B cell (primary cell): ENCODE measurements around the gene AFG3L2. TPM values are rescaled to one million over a fixed set of nuclear protein-coding genes. Genes with fewer than 3 reads are reported as not detected.

Experiments used
- ATAC-seq: fragments of 200-7000 bp; cut with Tn5 transposase; one replicate; pipeline ENCODE4 v1.10.0; 2021; ENCODE audit warnings: low read depth, mild to moderate bottlenecking, moderate number of reproducible peaks, moderate library complexity
- CTCF ChIA-PET: fragments of 350-600 bp; sonication (Branson Sonifier 250); formaldehyde crosslinking; loops from one replicate; lab custom pipeline; 2021; ENCODE audit warnings: antibody characterized with exemption, inconsistent platforms; lab: Charles Lee
- POLR2A ChIA-PET: fragments of 350-600 bp; sonication (Branson Sonifier 250); formaldehyde crosslinking; loops from one replicate; lab custom pipeline; 2021; ENCODE audit warnings: antibody characterized with exemption; lab: Charles Lee
- DNase-seq: peaks from one replicate; pipeline ENCODE4 v3.0.0; 2013
- H2AFZ ChIP-seq: 2 replicates; pipeline ENCODE4 v1.6.1; 2012; ENCODE audit warnings: mild to moderate bottlenecking, low read depth, low read length; ENCODE audit not compliant: insufficient read depth, poor library complexity, severe bottlenecking
- H3K27ac ChIP-seq, 2 donors: 1 replicate in 1 of 2; 2 replicates in 1 of 2; pipeline ENCODE4 v1.5.1; 2012 to 2013; ENCODE audit warnings: low read length in 2 of 2, mild to moderate bottlenecking in 2 of 2, moderate library complexity in 1 of 2
- H3K27me3 ChIP-seq, 4 experiments: fragments of 200-600 bp in 1 of 4; sonication (generic) in 1 of 4; replicated peaks in 1 of 4; 1 replicate in 2 of 4; 2 replicates in 2 of 4; pipeline versions ENCODE4 v1.6.1 to v1.7.0; 2013 to 2016; ENCODE audit warnings: low read length in 3 of 4, mild to moderate bottlenecking in 2 of 4, mixed read lengths in 1 of 4, moderate library complexity in 1 of 4; ENCODE audit not compliant: insufficient read depth in 4 of 4, control insufficient read depth in 3 of 4; ENCODE audit errors: control extremely low read depth in 1 of 4
- H3K36me3 ChIP-seq, 2 experiments: replicated peaks in 1 of 2; 1 replicate in 1 of 2; 2 replicates in 1 of 2; pipeline versions ENCODE4 v1.6.1 to v1.7.1; 2013; ENCODE audit warnings: low read length in 1 of 2; ENCODE audit not compliant: insufficient read depth in 2 of 2, control insufficient read depth in 1 of 2; ENCODE audit errors: control extremely low read depth in 1 of 2, extremely low read depth in 1 of 2
- H3K4me1 ChIP-seq, 2 donors: fragments of 200-600 bp in 1 of 2; sonication (generic) in 1 of 2; 1 replicate in 1 of 2; 2 replicates in 1 of 2; pipeline versions ENCODE4 v1.5.1 to v1.6.1; 2013 to 2017; ENCODE audit warnings: low read length in 2 of 2; ENCODE audit not compliant: control insufficient read depth in 2 of 2, insufficient read depth in 2 of 2
- H3K4me2 ChIP-seq: replicated peaks from 2 replicates; pipeline ENCODE3; 2012; ENCODE audit warnings: mild to moderate bottlenecking, low read depth, low read length; ENCODE audit not compliant: poor library complexity, severe bottlenecking
- H3K4me3 ChIP-seq, 5 experiments: fragments of 200-600 bp in 1 of 5; sonication (generic) in 1 of 5; 1 replicate in 3 of 5; 2 replicates in 2 of 5; pipeline versions ENCODE4 v1.5.1 to v1.7.0; 2011 to 2016; ENCODE audit warnings: low read length in 4 of 5, mild to moderate bottlenecking in 4 of 5, low read depth in 2 of 5, control low read depth in 1 of 5, moderate library complexity in 1 of 5; ENCODE audit not compliant: insufficient read depth in 1 of 5; ENCODE audit errors: control extremely low read depth in 1 of 5, extremely low read depth in 1 of 5
- H3K79me2 ChIP-seq: fragments of 200-600 bp; sonication (generic); one replicate; pipeline ENCODE4 v1.6.0; 2016; ENCODE audit warnings: low read length; ENCODE audit not compliant: control insufficient read depth, insufficient read depth
- H3K9ac ChIP-seq: fragments of 200-600 bp; sonication (generic); 2 replicates; pipeline ENCODE4 v1.6.1; 2017; ENCODE audit warnings: mild to moderate bottlenecking, low read length, moderate library complexity
- H3K9me3 ChIP-seq, 3 donors: one replicate each; pipeline versions ENCODE4 v1.6.1 to v1.7.1; 2013; ENCODE audit warnings: low read length in 2 of 3; ENCODE audit not compliant: control insufficient read depth in 2 of 3, insufficient read depth in 1 of 3; ENCODE audit errors: control extremely low read depth in 1 of 3
- H4K20me1 ChIP-seq: 2 replicates; pipeline ENCODE4 v1.6.0; 2012; ENCODE audit warnings: mild to moderate bottlenecking, low read length; ENCODE audit not compliant: insufficient read depth, control insufficient read depth, poor library complexity, severe bottlenecking
- H3K27ac Mint-ChIP-seq: one replicate; pipeline ENCODE4 v1.8.0; 2021; ENCODE audit warnings: mixed read lengths
- H3K27me3 Mint-ChIP-seq: one replicate; pipeline ENCODE4 v1.8.0; 2021; ENCODE audit warnings: mixed read lengths
- H3K4me1 Mint-ChIP-seq: one replicate; pipeline ENCODE4 v1.8.0; 2021; ENCODE audit warnings: mixed read lengths
- H3K4me3 Mint-ChIP-seq: one replicate; pipeline ENCODE4 v1.8.0; 2021; ENCODE audit warnings: mixed read lengths
- H3K9me3 Mint-ChIP-seq: one replicate; pipeline ENCODE4 v1.8.0; 2022; ENCODE audit warnings: mixed read lengths; ENCODE audit not compliant: insufficient read depth
- CTCF ChIP-seq: fragments of 200-600 bp; IDR thresholded peaks from one replicate; pipeline ENCODE4 v1.8.0; 2022; ENCODE audit warnings: antibody characterized with exemption, mild to moderate bottlenecking
- EZH2 ChIP-seq: IDR thresholded peaks from 2 replicates; pipeline ENCODE4 v1.6.1; 2012; ENCODE audit warnings: borderline replicate concordance, low read depth, mild to moderate bottlenecking, moderate library complexity, low read length; ENCODE audit not compliant: insufficient read depth, poor library complexity, severe bottlenecking
- WGBS: methylation state at CpG from one replicate; pipeline ENCODE4 v1.1.5; 2013; ENCODE audit warnings: missing lambda C conversion rate; ENCODE audit not compliant: insufficient coverage; 5-methylcytosine and 5-hydroxymethylcytosine counted together
- intact Hi-C: fragments of 100-400 bp; cut with micrococcal nuclease; formaldehyde crosslinking; loops from one replicate; pipeline ENCODE4 v1.10.0; 2022
- polyA plus RNA-seq: library from polyadenylated mRNA; depleted of rRNA; stranded (reverse); fragments of >200 nt; gene quantifications from 2 replicates; pipeline ENCODE4 v1.2.3, GENCODE V29; 2012
- total RNA-seq, 2 donors: library from RNA; stranded (reverse); fragments of 120-200 nt in 1 of 2; gene quantifications; 1 replicate in 1 of 2; 2 replicates in 1 of 2; pipeline versions ENCODE4 v1.2.3 to v1.2.4, GENCODE V29; 2013 to 2022

The AFG3L2 gene
- total and polyA plus RNA-seq, 2 donors (not counting 1 experiment from before 2014, with no cell fraction given): 11.9 to 40.7 TPM

DNA sequence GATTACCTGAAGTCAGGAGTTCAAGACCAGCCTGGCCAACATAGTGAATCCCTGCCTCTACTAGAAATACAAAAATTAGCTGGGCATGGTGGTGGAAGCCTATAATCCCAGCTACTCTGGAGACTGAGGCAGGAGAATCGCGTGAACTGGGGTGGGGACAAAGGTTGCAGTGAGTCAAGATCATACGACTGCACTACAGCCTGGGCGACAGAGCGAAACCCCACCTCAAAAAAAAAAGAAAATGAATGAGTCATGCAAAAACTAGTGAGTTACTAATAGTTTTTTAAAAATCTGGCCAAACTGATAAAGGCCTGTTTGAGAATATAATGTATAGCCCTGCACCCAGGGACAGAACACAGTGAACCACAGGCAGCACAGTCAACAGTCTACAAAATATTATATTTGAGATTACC lies 17.5 kb downstream of the AFG3L2 start:
- intact Hi-C loops: no loop called here
- Histone ChIP-seq H3K79me2 (peaks cover 8% of the 10 kb centered on the region), H3K9ac (no peak overlapping the region), H4K20me1 (no peaks in the 10 kb centered on the region), H3K36me3 (peaks cover 15 to 70% of the 10 kb centered on the region in 2 experiments), H2AFZ (no peak overlapping the region), H3K4me1 (no peaks in the 10 kb centered on the region), H3K27me3 (no peaks in the 10 kb centered on the region), H3K9me3 (no peaks in the 10 kb centered on the region), H3K4me2 (no peak overlapping the region), H3K4me3 (no peak overlapping the region), H3K27ac (no peak overlapping the region)
- TF ChIP-seq EZH2: no peak
- TF ChIP-seq CTCF: no peak
- ChIA-PET POLR2A (no interaction called here), CTCF (no interaction called here)
- 83% methylated on average over 2 of the region's 5 CpGs for WGBS
- no peak for ATAC-seq
- Mint-ChIP-seq H3K4me3 (no peak overlapping the region), H3K27me3 (no peaks in the 10 kb centered on the region), H3K4me1 (no peaks in the 10 kb centered on the region), H3K27ac (no peak overlapping the region), H3K9me3 (no peaks in the 10 kb centered on the region)
- DNase-seq: no peak

DNA sequence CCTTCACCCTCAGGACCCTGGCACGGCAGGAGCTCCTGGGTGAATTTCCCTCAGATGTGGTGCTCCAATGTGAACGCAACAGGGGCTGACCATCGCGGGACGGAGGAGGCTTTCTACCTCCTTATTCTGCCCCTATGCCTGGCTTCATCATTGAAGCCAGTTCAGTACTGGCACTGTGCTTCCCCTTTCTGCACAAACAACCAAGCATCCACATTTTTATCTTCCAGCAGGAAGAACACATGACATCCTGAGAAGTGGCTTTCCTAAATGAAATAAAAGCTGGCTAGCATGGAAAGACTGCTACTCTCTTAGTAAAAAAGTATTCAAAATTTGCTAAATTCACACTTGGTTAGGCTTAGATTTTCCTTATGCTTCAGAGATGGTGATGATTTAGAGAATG lies 24.8 kb downstream of the AFG3L2 start:
- H3K4me2 ChIP-seq: no peak overlapping the region
- Mint-ChIP-seq H3K27me3 (no peaks in the 10 kb centered on the region), H3K27ac (no peak overlapping the region), H3K9me3 (no peaks in the 10 kb centered on the region), H3K4me3 (no peak overlapping the region), H3K4me1 (no peaks in the 10 kb centered on the region)
- H3K9me3 ChIP-seq: no peaks in the 10 kb centered on the region
- no peaks in the 10 kb centered on the region for H4K20me1 ChIP-seq
- ChIA-PET CTCF (no interaction called here), POLR2A (no interaction called here)
- ATAC-seq (no peak), DNase-seq (no peak)
- H3K4me1 ChIP-seq: no peaks in the 10 kb centered on the region
- 100% methylated on average over 5 of the region's 5 CpGs for WGBS
- peaks cover 6 to 73% of the 10 kb centered on the region in 2 experiments for H3K36me3 ChIP-seq
- H3K27me3 ChIP-seq: no peaks in the 10 kb centered on the region
- peaks cover 3% of the 10 kb centered on the region for H3K79me2 ChIP-seq
- TF ChIP-seq CTCF: no peak
- no peak for TF ChIP-seq EZH2
- H3K9ac ChIP-seq: no peak overlapping the region
- no peak overlapping the region for H2AFZ ChIP-seq
- intact Hi-C loops: no loop called here
- no peak overlapping the region for H3K4me3 ChIP-seq
- no peak overlapping the region for H3K27ac ChIP-seq
